CD14-positive monocyte (primary cell): ENCODE results near the gene MYO5B. TPM values are rescaled to one million over a fixed set of nuclear protein-coding genes. Genes with fewer than 3 reads are reported as not detected.

Experiments used
- DNase-seq, 3 donors: peaks; one replicate each; pipeline ENCODE4 v3.0.0-alpha.2; 2011 to 2022
- H2AFZ ChIP-seq: 2 replicates; pipeline ENCODE4 v1.6.0; 2012; ENCODE audit warnings: mild to moderate bottlenecking, low read depth, low read length, inconsistent platforms; ENCODE audit not compliant: insufficient read depth, poor library complexity, severe bottlenecking
- H3K27ac ChIP-seq, 2 donors: 1 replicate in 1 of 2; 2 replicates in 1 of 2; pipeline ENCODE4 v1.5.1; 2012 to 2013; ENCODE audit warnings: low read length in 2 of 2, control low read depth in 1 of 2, inconsistent platforms in 1 of 2, low read depth in 1 of 2, mild to moderate bottlenecking in 1 of 2
- H3K27me3 ChIP-seq, 2 donors: one replicate each; pipeline versions ENCODE4 v1.6.0 to v1.6.1; 2011 to 2013; ENCODE audit warnings: low read length in 2 of 2; ENCODE audit not compliant: control insufficient read depth in 2 of 2, insufficient read depth in 2 of 2
- H3K36me3 ChIP-seq, 2 donors: replicated peaks in 1 of 2; 1 replicate in 1 of 2; 2 replicates in 1 of 2; pipeline versions ENCODE4 v1.5.1 to v1.6.1; 2012 to 2013; ENCODE audit warnings: low read length in 2 of 2, control low read depth in 1 of 2, inconsistent platforms in 1 of 2, mild to moderate bottlenecking in 1 of 2; ENCODE audit not compliant: insufficient read depth in 2 of 2, control insufficient read depth in 1 of 2
- H3K4me1 ChIP-seq, 2 donors: 1 replicate in 1 of 2; 2 replicates in 1 of 2; pipeline versions ENCODE4 v1.5.1 to v1.6.1; 2012 to 2013; ENCODE audit warnings: low read length in 2 of 2, control low read depth in 1 of 2, inconsistent platforms in 1 of 2, mild to moderate bottlenecking in 1 of 2, moderate library complexity in 1 of 2; ENCODE audit not compliant: insufficient read depth in 2 of 2, control insufficient read depth in 1 of 2
- H3K4me2 ChIP-seq: replicated peaks from 2 replicates; pipeline ENCODE3; 2012; ENCODE audit warnings: low read length, moderate library complexity, mild to moderate bottlenecking; ENCODE audit not compliant: poor library complexity, severe bottlenecking; ENCODE audit errors: extremely low read depth
- H3K4me3 ChIP-seq, 3 experiments: fragments of 200-600 bp in 1 of 3; sonication (generic) in 1 of 3; replicated peaks in 1 of 3; 1 replicate in 2 of 3; 2 replicates in 1 of 3; pipeline ENCODE4 v1.5.1; 2011 to 2013; ENCODE audit warnings: low read length in 3 of 3, mild to moderate bottlenecking in 3 of 3, control low read depth in 2 of 3, low read depth in 2 of 3, inconsistent platforms in 1 of 3, moderate library complexity in 1 of 3
- H3K79me2 ChIP-seq: 2 replicates; pipeline ENCODE4 v1.6.0; 2012; ENCODE audit warnings: mild to moderate bottlenecking, control low read depth, inconsistent platforms, low read length, moderate library complexity; ENCODE audit not compliant: insufficient read depth
- H3K9ac ChIP-seq: 2 replicates; pipeline ENCODE4 v1.6.0; 2017; ENCODE audit warnings: low read length, mild to moderate bottlenecking; ENCODE audit not compliant: insufficient read depth, poor library complexity, severe bottlenecking
- H3K9me3 ChIP-seq, 2 donors: replicated peaks in 1 of 2; 1 replicate in 1 of 2; 2 replicates in 1 of 2; pipeline versions ENCODE4 v1.5.1 to v1.6.1; 2012 to 2013; ENCODE audit warnings: low read length in 2 of 2, control low read depth in 1 of 2; ENCODE audit not compliant: control insufficient read depth in 1 of 2, insufficient read depth in 1 of 2
- H4K20me1 ChIP-seq: 2 replicates; pipeline ENCODE4 v1.6.0; 2012; ENCODE audit warnings: mild to moderate bottlenecking, low read length, control low read depth, moderate library complexity; ENCODE audit not compliant: insufficient read depth
- H3K27ac Mint-ChIP-seq, 7 donors: one replicate each; pipeline ENCODE4 v1.8.0; 2020; ENCODE audit warnings: mild to moderate bottlenecking in 7 of 7, mixed read lengths in 7 of 7, moderate library complexity in 6 of 7, inconsistent platforms in 2 of 7
- H3K27me3 Mint-ChIP-seq, 3 donors: one replicate each; pipeline ENCODE4 v1.8.0; 2021 to 2022; ENCODE audit warnings: low read depth in 3 of 3, mild to moderate bottlenecking in 3 of 3, mixed read lengths in 3 of 3, moderate library complexity in 3 of 3, inconsistent platforms in 1 of 3
- H3K36me3 Mint-ChIP-seq, 2 donors: one replicate each; pipeline ENCODE4 v1.8.0; 2020; ENCODE audit warnings: mixed read lengths in 2 of 2, inconsistent platforms in 1 of 2, mild to moderate bottlenecking in 1 of 2
- H3K4me1 Mint-ChIP-seq: one replicate; pipeline ENCODE4 v1.8.0; 2020; ENCODE audit warnings: mild to moderate bottlenecking, mixed read lengths
- H3K4me3 Mint-ChIP-seq, 2 donors: one replicate each; pipeline ENCODE4 v1.8.0; 2020; ENCODE audit warnings: mild to moderate bottlenecking in 2 of 2, mixed read lengths in 2 of 2, moderate library complexity in 1 of 2
- H3K9me3 Mint-ChIP-seq, 7 donors: one replicate each; pipeline ENCODE4 v1.8.0; 2020 to 2022; ENCODE audit warnings: mixed read lengths in 7 of 7, mild to moderate bottlenecking in 6 of 7, moderate library complexity in 6 of 7, inconsistent platforms in 2 of 7
- CTCF ChIP-seq: fragments of 200-600 bp; IDR thresholded peaks from one replicate; pipeline ENCODE4 v1.8.0; 2022; ENCODE audit warnings: antibody characterized with exemption, mild to moderate bottlenecking
- WGBS: methylation state at CpG from one replicate; pipeline ENCODE4 v1.1.5; 2013; ENCODE audit warnings: missing lambda C conversion rate; ENCODE audit not compliant: insufficient coverage; 5-methylcytosine and 5-hydroxymethylcytosine counted together
- intact Hi-C, 2 donors: fragments of 100-400 bp; cut with micrococcal nuclease; formaldehyde crosslinking; loops; one replicate each; pipeline versions ENCODE4 v1.15.0 to v1.15.1; 2023
- polyA plus RNA-seq, 3 donors: library from polyadenylated mRNA; depleted of rRNA in 1 of 3; unstranded in 2 of 3; stranded (reverse) in 1 of 3; fragments of 300-500 nt in 2 of 3; fragments of >200 nt in 1 of 3; fragmentation: Illumina TruSeq in 2 of 3; gene quantifications; 1 replicate in 2 of 3; 2 replicates in 1 of 3; pipeline ENCODE4 v1.2.3, GENCODE V29; 2012 to 2021

MYO5B gene
- polyA plus RNA-seq, 3 donors: 0.04 TPM; not detected in 2

DNA sequence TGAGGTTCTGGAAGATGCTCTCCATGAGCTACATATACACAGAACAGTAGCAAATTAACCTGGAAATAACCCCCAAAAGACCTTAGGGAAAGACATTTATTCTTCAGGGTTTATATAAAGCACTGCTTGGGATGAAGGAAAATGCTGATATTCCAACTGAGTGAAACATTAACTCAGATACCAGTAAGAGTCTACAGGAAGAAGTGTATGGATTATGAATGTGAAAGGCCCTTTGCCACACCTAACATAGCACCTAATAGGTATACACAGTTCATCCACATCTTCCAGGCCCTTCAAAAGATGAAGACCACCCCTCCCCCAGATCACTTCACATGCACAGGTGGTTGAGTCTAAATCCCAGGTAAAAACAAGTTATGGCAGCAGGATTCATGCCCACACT, 50.4 kb downstream of the MYO5B start:
- Mint-ChIP-seq H3K4me3 (no peak overlapping the region), H3K36me3 (no peaks in the 10 kb centered on the region), H3K9me3 (peaks cover 2 to 7% (median 6%) of the 10 kb centered on the region in 7 donors), H3K4me1 (no peaks in the 10 kb centered on the region), H3K27ac (no peak overlapping the region), H3K27me3 (peaks cover 0 to 5% (median 0%) of the 10 kb centered on the region in 3 donors)
- H3K9ac ChIP-seq: no peak overlapping the region
- H3K4me1 ChIP-seq: no peaks in the 10 kb centered on the region
- no peaks in the 10 kb centered on the region for H3K36me3 ChIP-seq
- no peak overlapping the region for H3K4me2 ChIP-seq
- intact Hi-C loops: no loop called here
- no peaks in the 10 kb centered on the region for H3K79me2 ChIP-seq
- H3K4me3 ChIP-seq: no peak overlapping the region
- no peak overlapping the region for H2AFZ ChIP-seq
- H3K9me3 ChIP-seq: no peaks in the 10 kb centered on the region
- H4K20me1 ChIP-seq: no peaks in the 10 kb centered on the region
- H3K27me3 ChIP-seq: no peaks in the 10 kb centered on the region
- TF ChIP-seq CTCF: no peak
- DNase-seq: no peak
- no peak overlapping the region for H3K27ac ChIP-seq

GRCh38 chr18:50143886-50144285, 51.1 kb downstream of the MYO5B start:
- Mint-ChIP-seq H3K4me1 (no peaks in the 10 kb centered on the region), H3K4me3 (no peak overlapping the region), H3K9me3 (peaks cover 2 to 8% (median 6%) of the 10 kb centered on the region in 7 donors), H3K36me3 (no peaks in the 10 kb centered on the region), H3K27me3 (peaks cover 0 to 5% (median 0%) of the 10 kb centered on the region in 3 donors), H3K27ac (no peak overlapping the region)
- no peak for TF ChIP-seq CTCF
- H3K4me3 ChIP-seq: no peak overlapping the region
- H3K79me2 ChIP-seq: no peaks in the 10 kb centered on the region
- H3K27ac ChIP-seq: no peak overlapping the region
- H3K9ac ChIP-seq: no peak overlapping the region
- no peaks in the 10 kb centered on the region for H3K27me3 ChIP-seq
- H3K4me1 ChIP-seq: no peaks in the 10 kb centered on the region
- no peak overlapping the region for H2AFZ ChIP-seq
- no peaks in the 10 kb centered on the region for H3K36me3 ChIP-seq
- no peak overlapping the region for H3K4me2 ChIP-seq
- H4K20me1 ChIP-seq: no peaks in the 10 kb centered on the region
- no CpG with 5 or more reads among the region's 2 CpGs for WGBS
- intact Hi-C loops: no loop called here
- DNase-seq: no peak
- H3K9me3 ChIP-seq: no peaks in the 10 kb centered on the region
